Aortic smooth muscle cell (primary cell): ENCODE measurements around the gene IST1. TPM values are rescaled to one million over a fixed set of nuclear protein-coding genes. Genes with fewer than 3 reads are reported as not detected.

Source experiments
- total RNA-seq: library from RNA; depleted of rRNA; stranded (reverse); fragments of >200 nt; gene quantifications from 2 replicates; pipeline ENCODE4 v1.2.3, GENCODE V29; 2014

The IST1 gene
- total RNA-seq = 112 and 149 TPM in 2 replicates

GRCh38 chr16:71894921-71895678 is at the start of gene IST1:
Gene IST1 (plus strand): TSS chr16:71895531. CDS start chr16:71915641, 20,110 bp downstream.

GRCh38 chr16:71845639-71846430 is 49.5 kb upstream of the IST1 start, which contains the start of gene ATXN1L:
Gene ATXN1L (plus strand): TSS chr16:71845976. CDS start chr16:71849741, 3,765 bp downstream.

GRCh38 chr16:71883849-71884638 is 11.3 kb upstream of the IST1 start, which contains the start of gene ZNF821:
Gene ZNF821 (minus strand): TSS chr16:71884182. CDS start chr16:71879946, 4,236 bp downstream.

Other genes with a start within 250 kb of the IST1 start
- 5.5 and 6.7 TPM in 2 replicates for gene PHLPP2, start 170.8 kb upstream of the IST1 start, total RNA-seq
- 49.0 and 63.0 TPM in 2 replicates for gene AP1G1, start 86.7 kb upstream of the IST1 start, total RNA-seq
- 10.5 and 11.1 TPM in 2 replicates for gene ATXN1L, start 49.6 kb upstream of the IST1 start, total RNA-seq
- 4.0 and 4.4 TPM in 2 replicates for gene ZNF821, start 11.3 kb upstream of the IST1 start, total RNA-seq
- gene PKD1L3, start 104.9 kb downstream of the IST1 start, total RNA-seq = under 0.01 TPM in 1 of 2 replicates, not detected in the other
- 2.2 and 2.8 TPM in 2 replicates for gene DHODH, start 113.2 kb downstream of the IST1 start, total RNA-seq
- gene HP, start 159.0 kb downstream of the IST1 start, total RNA-seq = not detected in 2 replicates
- gene HPR, start 167.7 kb downstream of the IST1 start, total RNA-seq = 0.26 TPM in 1 of 2 replicates, not detected in the other
- gene TXNL4B, start 198.1 kb downstream of the IST1 start, total RNA-seq = 5.3 and 6.3 TPM in 2 replicates
- gene DHX38, start 198.3 kb downstream of the IST1 start, total RNA-seq = 111 and 117 TPM in 2 replicates